ENCODE measurements around the gene GNAQ. TPM values are rescaled to one million over a fixed set of nuclear protein-coding genes. Genes with fewer than 3 reads are reported as not detected.

GNAQ gene
- total RNA-seq, 1 experiment from 2014 or later, result 28.6 TPM

- DNase-seq (ENCODE audit: extremely low read depth, low read depth), result no peak
Measured at GRCh38 chr9:77912895-77913693, 118.5 kb downstream of the GNAQ start.

GRCh38 chr9:77911928-77912327 lies 119.7 kb downstream of the GNAQ start:
- DNase-seq (ENCODE audit: extremely low read depth, low read depth), result no peak

GRCh38 chr9:77910194-77910621 lies 121.4 kb downstream of the GNAQ start:
- DNase-seq (ENCODE audit: extremely low read depth, low read depth), result no peak

DNA sequence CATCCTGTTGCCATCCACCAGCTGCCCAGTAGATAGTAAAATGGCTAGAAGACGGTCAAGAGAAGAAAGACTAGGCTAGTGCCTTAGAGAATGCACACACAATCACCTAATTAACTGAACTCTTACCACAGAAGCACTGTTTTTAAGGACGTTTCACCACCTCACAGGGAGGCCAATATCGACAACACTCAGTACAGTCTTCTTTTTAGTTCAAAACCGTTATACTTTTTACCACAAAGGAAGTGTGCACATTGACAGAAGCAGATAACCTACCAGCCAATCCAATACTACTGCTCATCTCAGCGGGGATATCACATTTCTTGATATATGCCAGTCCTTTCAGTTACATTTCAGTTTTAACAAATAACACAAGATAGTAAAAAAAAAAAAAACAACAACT lies 122.3 kb downstream of the GNAQ start:
- DNase-seq (ENCODE audit: extremely low read depth, low read depth), result no peak

DNA sequence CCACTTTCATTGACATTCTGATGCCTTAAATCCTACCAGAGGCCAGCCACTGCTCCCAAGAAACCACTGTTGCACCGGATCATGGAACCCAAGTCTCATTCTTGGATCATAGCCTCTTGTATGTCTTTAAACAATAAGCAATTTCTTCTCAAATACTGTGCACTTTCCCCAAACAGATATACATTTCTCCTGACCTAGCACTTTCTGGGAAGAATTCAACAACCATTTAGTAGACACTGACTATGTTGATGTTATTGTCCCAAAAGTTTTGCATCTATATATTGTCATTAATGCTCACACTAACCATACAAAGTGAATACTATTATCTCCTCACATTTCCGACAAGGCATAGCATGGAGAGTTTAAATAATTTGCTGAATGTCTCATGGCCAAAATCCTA lies 123.3 kb downstream of the GNAQ start:
- no peak for DNase-seq (ENCODE audit: extremely low read depth, low read depth)

- no peak for DNase-seq (ENCODE audit: extremely low read depth, low read depth)
Measured at GRCh38 chr9:77907585-77907984, 124.0 kb downstream of the GNAQ start.

GRCh38 chr9:77906991-77907390 lies 124.6 kb downstream of the GNAQ start:
- no peak for DNase-seq (ENCODE audit: extremely low read depth, low read depth)

- DNase-seq (ENCODE audit: extremely low read depth, low read depth), result no peak
Measured at GRCh38 chr9:77903666-77904285, 127.8 kb downstream of the GNAQ start.

DNA sequence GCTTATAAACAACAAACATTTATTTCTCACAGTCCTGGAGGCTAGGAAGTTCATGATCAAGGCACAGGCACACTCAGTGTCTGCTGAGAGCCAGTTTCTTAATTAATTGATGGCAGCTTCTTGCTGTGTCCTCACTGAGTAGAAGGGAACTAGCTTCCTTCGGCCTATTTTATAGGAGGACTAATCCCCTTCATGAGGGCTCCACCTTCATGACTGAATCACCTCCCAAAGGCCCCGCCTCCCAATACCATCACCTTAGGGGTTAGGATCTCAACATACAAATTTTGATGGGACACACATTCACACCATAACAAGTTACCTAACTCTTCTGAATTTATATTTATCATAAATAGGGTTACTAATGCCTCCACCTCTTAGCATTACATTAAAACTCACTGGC lies 129.8 kb downstream of the GNAQ start:
- DNase-seq (ENCODE audit: extremely low read depth, low read depth), result no peak

- DNase-seq (ENCODE audit: extremely low read depth, low read depth), result no peak
Measured at GRCh38 chr9:77901018-77901417, 130.6 kb downstream of the GNAQ start.

DNA sequence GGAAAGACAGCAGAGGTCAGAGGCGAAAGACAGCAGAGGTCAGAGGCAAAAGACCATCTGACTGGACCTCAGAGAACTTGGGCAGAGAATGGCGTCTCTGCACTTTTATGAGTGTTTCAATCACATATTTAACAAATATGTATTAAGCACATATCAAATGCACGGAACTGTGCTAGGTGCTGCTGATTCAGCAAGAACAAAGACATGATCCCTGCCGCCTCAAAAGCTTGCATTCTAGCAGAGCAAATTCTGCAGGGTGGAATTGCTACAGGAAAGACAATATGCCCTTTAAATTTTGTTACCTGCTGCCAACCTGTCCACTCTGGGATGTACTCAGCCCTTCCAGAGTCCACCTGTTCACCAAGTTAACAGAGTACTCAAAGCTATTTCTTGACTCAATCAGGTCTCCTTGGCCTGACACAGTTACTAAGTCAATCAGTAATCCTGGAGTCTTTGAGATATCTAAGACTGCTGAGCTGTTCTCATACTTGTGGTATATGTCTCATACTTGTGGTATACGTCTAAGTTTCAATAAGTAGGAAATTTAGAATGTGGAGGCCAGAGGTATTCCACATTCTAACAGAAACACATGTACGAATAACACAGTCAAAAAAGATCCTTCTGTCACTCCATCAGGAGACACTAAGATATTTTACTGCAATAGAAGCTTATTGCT lies 131.8 kb downstream of the GNAQ start:
- no peak for DNase-seq (ENCODE audit: extremely low read depth, low read depth)

DNA sequence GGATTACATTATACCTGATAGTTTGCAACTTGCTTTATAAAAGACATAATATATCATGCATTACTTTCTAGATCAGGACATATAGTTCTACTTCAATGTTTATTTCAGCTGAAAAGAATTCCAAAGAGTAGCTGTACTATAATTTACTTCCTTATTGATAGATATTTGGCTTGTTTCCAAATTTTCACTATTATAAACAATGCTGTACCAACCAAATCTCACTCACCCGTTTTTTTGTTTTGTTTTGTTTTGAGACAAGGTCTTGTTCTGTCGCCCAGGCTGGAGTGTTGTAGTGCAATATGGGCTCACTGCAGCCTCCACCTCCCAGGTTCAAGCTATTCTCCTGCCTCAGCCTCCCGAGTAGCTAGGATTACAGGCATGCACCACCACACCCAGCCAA lies 132.7 kb downstream of the GNAQ start:
- DNase-seq (ENCODE audit: extremely low read depth, low read depth), result no peak

DNA sequence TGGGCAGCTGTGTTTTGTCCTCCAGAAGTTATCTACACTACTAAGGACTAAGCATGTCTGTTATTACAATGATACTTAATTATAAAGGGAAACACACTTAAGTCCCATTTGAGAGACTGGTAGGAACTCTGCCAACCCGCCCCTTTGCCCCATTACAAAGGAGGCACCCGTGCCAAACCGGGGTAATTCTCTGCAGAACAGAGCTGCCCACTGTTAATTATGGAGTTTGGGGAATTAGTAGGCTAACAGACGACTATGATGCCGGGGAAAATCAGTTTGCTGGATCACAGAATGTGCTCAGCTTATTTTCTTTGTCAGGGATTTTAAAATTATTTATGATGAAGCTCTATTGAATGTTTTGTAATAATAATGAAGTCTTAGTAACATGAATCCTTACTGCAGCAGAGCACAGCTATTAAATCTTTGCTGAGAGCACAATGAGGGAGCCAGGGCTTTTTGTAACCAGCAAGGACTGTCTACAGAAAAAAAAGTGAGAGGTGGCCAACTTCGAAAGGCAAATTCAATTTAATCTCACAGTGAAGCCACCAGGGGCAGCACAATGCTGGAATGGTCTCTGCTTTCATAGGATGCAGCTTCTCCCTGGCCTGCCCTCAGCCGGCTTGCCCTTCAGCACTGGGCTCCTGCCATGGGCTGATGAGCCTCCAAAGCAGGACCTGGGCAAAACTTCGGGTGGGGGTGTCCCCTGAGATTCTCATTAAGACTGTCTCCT lies 134.5 kb downstream of the GNAQ start:
- DNase-seq (ENCODE audit: extremely low read depth, low read depth), result no peak

- no peak for DNase-seq (ENCODE audit: extremely low read depth, low read depth)
Measured at GRCh38 chr9:77896269-77896937, 135.2 kb downstream of the GNAQ start.

DNA sequence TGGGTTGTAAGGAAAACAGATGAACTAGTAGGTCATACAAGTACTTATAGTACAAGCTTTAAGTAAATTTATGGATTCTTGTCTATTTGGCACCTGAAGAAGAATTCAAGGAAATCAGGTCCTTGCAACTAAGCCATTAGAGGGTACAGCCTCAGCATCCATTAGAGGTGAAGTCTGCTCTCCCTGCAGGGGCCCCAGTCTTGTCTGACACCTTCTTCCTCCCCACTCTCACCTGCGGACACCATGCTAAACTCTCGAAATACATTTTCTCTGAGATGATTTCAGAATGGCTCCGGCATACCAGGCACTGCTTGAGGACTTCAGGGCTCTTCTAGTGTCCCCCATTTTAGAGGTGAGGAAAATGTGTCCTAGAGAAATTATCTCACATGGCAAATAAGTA lies 137.9 kb downstream of the GNAQ start:
- no peak for DNase-seq (ENCODE audit: extremely low read depth, low read depth)

GRCh38 chr9:77892955-77893514 lies 138.6 kb downstream of the GNAQ start:
- no peak for DNase-seq (ENCODE audit: extremely low read depth, low read depth)

GRCh38 chr9:77892171-77892570 lies 139.4 kb downstream of the GNAQ start:
- no peak for DNase-seq (ENCODE audit: extremely low read depth, low read depth)

GRCh38 chr9:77891128-77891800 lies 140.3 kb downstream of the GNAQ start:
- no peak for DNase-seq (ENCODE audit: extremely low read depth, low read depth)

- no peak for DNase-seq (ENCODE audit: extremely low read depth, low read depth)
Measured at GRCh38 chr9:77887662-77888061, 143.9 kb downstream of the GNAQ start.

Measured in NCI-H460 (cell line).